Neural progenitor cell (in vitro differentiated cells): ENCODE results near the gene ARX.

Experiments
- EZH2 ChIP-seq: fragments of 200-600 bp; sonication (generic); IDR thresholded peaks from 2 replicates; pipeline ENCODE4 v1.6.1; 2017; ENCODE audit warnings: antibody characterized with exemption, mild to moderate bottlenecking, moderate library complexity
- EZH2phosphoT487 ChIP-seq: fragments of 200-600 bp; sonication (generic); IDR thresholded peaks from 2 replicates; pipeline ENCODE4 v1.6.1; 2017; ENCODE audit warnings: antibody characterized with exemption
- TF ChIP-seq, protein P1 (sequence below): fragments of 200-600 bp; sonication (generic); IDR thresholded peaks from 2 replicates; pipeline ENCODE4 v1.5.1; 2017; ENCODE audit warnings: antibody characterized with exemption, mild to moderate bottlenecking

DNA sequence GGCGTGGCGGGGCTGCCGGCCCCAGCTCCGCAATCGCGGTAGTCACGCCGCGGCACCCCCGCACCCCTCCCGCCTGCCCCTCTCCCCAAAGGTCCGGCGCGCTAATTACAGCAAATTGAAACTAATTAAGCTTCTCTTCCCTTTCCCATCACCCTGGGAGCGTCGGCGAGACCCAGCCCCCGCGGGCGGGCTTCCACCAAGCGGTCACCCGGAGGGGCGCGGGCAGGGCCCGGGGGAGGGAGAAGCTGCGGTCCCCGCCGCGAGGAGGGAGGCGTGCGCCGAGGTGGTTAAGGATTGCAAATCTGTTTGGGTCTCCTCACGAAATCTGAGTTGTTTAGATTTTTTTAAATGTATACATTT lies 13.1 kb downstream of the ARX start:
- TF ChIP-seq, protein P1, sequence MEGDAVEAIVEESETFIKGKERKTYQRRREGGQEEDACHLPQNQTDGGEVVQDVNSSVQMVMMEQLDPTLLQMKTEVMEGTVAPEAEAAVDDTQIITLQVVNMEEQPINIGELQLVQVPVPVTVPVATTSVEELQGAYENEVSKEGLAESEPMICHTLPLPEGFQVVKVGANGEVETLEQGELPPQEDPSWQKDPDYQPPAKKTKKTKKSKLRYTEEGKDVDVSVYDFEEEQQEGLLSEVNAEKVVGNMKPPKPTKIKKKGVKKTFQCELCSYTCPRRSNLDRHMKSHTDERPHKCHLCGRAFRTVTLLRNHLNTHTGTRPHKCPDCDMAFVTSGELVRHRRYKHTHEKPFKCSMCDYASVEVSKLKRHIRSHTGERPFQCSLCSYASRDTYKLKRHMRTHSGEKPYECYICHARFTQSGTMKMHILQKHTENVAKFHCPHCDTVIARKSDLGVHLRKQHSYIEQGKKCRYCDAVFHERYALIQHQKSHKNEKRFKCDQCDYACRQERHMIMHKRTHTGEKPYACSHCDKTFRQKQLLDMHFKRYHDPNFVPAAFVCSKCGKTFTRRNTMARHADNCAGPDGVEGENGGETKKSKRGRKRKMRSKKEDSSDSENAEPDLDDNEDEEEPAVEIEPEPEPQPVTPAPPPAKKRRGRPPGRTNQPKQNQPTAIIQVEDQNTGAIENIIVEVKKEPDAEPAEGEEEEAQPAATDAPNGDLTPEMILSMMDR = no peak
- TF ChIP-seq EZH2 = no peak
- TF ChIP-seq EZH2phosphoT487 = no peak
